LoVo (cell line): ENCODE measurements around the gene GPR37L1.
A peak's percentile ranks its signal among the peaks of the same experiment; 100 is the strongest.

ENCODE experiments used
- DNase-seq: peaks from one replicate; pipeline ENCODE4 v3.0.0-alpha.2; 2016; ENCODE audit warnings: low spot score

GPR37L1 gene, protein sequence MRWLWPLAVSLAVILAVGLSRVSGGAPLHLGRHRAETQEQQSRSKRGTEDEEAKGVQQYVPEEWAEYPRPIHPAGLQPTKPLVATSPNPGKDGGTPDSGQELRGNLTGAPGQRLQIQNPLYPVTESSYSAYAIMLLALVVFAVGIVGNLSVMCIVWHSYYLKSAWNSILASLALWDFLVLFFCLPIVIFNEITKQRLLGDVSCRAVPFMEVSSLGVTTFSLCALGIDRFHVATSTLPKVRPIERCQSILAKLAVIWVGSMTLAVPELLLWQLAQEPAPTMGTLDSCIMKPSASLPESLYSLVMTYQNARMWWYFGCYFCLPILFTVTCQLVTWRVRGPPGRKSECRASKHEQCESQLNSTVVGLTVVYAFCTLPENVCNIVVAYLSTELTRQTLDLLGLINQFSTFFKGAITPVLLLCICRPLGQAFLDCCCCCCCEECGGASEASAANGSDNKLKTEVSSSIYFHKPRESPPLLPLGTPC

GRCh38 chr1:202122639-202123335, at the start of gene GPR37L1:
TSS of gene GPR37L1 (plus strand) at chr1:202122917. CDS start at chr1:202122964, 47 bp downstream.
- DNase-seq: no peak

DNA sequence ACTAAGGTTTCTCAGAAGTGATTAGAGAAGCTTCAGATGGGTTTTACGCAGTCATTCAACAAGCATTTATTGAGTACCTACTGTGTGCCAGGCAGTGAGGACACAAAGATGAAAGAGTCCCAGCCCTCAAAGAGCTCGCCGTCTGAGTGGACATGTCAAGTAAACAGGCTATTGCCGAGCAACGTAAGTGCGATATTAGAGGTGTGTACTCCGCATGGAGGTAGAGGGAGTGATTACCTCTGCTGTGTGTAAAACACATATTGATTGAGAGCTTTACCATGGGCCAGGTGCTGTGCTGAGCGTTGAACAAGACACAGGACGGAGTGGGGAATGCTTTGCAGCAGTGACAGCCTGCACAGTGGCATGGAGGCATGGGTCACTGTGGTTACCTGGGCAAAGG, 49.5 kb upstream of the GPR37L1 start:
- no peak for DNase-seq

- no peak for DNase-seq
Observed at GRCh38 chr1:202074985-202075384, 47.7 kb upstream of the GPR37L1 start.

- no peak for DNase-seq
Observed at GRCh38 chr1:202075389-202075788, 47.3 kb upstream of the GPR37L1 start.

GRCh38 chr1:202076050-202076511, 46.6 kb upstream of the GPR37L1 start:
- peak; percentile 74 for DNase-seq

DNA sequence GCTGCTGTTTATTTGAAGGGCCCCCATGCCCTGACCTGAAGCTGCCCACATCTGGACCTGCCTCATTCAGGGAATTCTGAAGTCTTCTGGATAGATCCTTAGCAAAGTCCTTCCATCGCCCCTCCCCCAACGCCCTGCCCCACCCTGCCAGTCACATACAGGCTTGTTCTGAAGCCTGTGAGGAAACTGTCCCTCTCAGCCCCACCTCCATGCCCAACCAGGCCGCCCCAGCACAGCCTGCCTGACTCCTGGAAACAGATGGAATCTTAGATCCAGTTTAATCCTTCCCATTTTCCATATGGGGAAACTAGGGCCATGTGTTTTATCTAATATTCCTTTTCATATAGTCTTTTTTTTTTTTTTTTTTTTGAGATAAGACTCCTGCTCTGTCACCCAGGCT, 44.5 kb upstream of the GPR37L1 start:
- DNase-seq: no peak

DNA sequence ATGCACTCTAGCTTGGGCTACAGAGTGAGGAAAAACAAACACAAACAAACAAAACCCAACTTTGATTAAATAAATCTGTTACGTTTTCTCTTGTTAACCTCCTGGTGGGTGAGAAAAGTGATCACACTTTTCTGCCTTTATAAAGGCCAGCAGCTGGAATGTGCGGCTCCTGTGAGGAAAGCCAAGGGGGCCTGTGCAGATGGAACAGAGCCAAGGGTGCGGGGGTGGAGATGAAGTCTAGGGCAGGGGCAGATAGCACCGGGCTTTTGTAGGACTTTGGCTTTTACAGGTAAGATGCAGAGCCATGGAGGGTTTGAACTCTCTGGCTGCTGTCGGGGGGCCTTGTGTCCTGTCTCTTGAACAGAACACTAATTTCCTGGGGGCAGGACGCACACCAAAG, 40.7 kb upstream of the GPR37L1 start:
- DNase-seq: no peak

GRCh38 chr1:202084791-202085681, 37.7 kb upstream of the GPR37L1 start:
- peak; percentile 85 for DNase-seq

- DNase-seq: peak; percentile 51
Observed at GRCh38 chr1:202085682-202086373, 36.9 kb upstream of the GPR37L1 start.

GRCh38 chr1:202086579-202087350, 36.0 kb upstream of the GPR37L1 start:
- peak; percentile 60 for DNase-seq

DNA sequence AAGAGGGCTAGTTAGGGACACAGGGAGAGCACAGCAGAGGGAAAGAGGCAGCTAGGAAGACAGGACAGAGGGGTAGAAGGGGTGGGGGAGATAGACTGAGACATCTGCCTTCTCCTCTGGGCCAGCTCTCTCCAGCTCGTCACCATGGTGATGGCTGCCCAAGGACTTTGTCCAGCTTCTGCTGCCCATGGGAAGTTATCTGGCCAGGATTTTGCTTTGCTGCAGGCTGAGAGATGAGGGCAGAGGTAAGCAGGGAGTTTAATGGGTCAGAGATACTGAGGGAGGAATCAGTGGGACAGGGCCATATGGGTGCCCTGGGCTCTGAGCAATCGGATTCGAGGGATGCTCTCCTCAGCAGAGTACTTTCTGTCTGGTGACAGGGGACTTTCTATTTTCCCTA, 34.5 kb upstream of the GPR37L1 start:
- no peak for DNase-seq

DNA sequence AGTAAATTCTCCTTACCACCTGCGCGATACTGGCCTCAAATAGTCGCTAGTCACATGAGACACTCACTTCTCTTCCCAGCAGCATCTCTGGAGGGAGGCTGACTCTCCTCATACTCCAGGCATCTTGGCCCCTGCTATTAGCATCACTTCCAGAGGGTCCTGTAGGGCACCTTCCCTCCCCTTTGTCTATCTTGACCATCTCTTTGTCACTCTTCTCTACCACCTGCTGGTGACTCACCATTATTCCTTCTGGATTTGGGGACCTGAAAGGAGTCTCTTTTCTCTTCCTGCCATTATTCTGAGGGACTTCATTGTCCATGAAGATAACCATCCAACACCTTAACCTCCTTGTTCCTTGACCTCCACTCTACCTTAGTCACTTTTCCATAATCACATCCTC, 31.7 kb upstream of the GPR37L1 start:
- no peak for DNase-seq

DNA sequence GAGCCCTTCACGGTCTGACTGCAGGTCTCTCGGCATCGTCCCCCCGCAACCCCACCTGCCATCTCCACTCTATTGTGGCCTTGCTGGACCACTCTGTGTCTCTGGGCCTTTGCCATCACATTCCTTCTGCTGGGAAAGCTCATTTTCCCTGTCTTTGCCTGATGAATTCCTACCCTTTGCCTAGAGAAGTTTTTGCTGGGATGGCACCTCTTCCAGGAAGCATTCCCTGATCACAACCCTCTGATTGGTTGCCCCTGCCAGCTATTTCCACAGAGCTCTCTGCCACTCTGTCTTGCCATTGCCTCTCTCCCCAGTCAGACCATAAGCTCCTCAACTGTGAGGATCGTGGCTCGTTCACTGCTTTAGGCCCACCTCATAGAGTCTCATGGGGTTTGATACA, 28.9 kb upstream of the GPR37L1 start:
- no peak for DNase-seq

GRCh38 chr1:202101184-202101583, 21.5 kb upstream of the GPR37L1 start:
- no peak for DNase-seq

- DNase-seq: peak; percentile 31
Observed at GRCh38 chr1:202104073-202104472, 18.6 kb upstream of the GPR37L1 start.

GRCh38 chr1:202105571-202106339, 17.0 kb upstream of the GPR37L1 start:
- DNase-seq: peak; percentile 70

GRCh38 chr1:202106340-202107254, 16.1 kb upstream of the GPR37L1 start:
- DNase-seq: peak; percentile 86

DNA sequence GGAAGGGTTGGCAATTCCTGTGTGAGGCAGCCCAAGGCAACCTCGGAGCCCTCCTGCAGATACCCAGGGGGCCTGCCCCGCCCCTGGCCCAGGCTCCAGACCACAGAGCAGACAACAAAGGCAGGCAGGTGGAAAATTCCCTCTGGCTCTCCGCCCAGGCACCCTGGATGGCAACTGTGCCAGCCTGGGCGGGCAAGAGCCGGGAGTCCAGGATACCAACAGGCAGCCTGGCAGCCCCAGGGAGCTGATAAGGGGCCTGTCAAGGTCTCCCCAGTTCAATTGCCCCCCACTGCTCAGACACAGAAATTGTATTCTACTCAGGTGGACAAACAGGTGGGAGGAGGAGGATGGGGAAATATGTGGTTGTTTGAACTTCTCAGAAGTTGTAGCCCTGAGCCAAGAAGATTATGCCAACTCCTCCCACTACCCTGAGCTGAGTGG, 15.4 kb upstream of the GPR37L1 start:
- DNase-seq: peak; percentile 79
